ENCODE measurements around the gene MRE11. TPM values are rescaled to one million over a fixed set of nuclear protein-coding genes. Genes with fewer than 3 reads are reported as not detected.

MRE11 gene
- total RNA-seq, 1 experiment from 2014 or later: 13.4 TPM

DNA sequence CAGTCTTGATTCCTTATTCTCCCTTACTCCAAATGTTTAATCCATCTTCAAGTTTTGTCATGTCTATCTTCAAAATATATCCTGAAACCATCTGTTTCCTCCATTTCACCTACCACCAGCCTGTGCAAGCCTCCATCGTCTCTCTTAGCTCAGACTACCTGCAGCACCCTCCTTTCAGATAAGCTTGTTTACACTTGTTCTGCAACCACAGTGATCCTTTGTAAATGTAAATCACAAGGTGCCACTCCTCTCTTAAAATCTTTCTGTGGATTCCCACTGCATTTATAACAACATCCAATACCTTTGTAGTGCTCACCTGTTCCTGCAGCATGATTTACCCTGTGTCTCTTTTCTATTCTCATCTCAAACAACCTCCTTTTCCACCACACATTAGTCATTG, 60.6 kb downstream of the MRE11 start:
- DNase-seq (ENCODE audit: low read depth in 1 of 2, low spot score in 2 of 2): no peak
- no peaks in the 10 kb centered on the region for H3K9me3 ChIP-seq (replicated peaks)
- H3K27ac ChIP-seq: no peak overlapping the region
- no peaks in the 10 kb centered on the region for H3K36me3 ChIP-seq
- H3K4me3 ChIP-seq: no peak overlapping the region
- H3K27me3 ChIP-seq (replicated peaks): no peaks in the 10 kb centered on the region
- no peaks in the 10 kb centered on the region for H3K4me1 ChIP-seq (replicated peaks)

DNA sequence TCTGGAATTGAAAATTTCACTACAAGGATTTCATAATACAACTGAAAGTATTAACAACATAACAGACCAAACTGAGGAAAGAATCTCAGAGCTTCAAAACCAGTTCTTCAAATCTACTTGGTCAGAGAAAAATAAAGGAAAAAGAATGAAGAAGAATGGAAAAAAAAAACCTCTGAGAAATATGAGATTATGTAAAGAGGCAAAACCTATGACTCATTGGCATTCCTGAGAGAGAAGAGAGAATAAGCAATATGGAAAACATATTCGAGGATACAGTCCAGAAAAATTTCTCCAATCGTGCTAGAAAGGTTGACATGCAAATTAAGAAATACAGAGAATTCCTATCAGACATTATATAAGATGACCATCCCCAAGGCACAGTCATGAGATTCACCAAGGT, 69.0 kb downstream of the MRE11 start:
- Histone ChIP-seq H3K9me3 (replicated peaks) (no peaks in the 10 kb centered on the region), H3K36me3 (no peaks in the 10 kb centered on the region), H3K27me3 (replicated peaks) (no peaks in the 10 kb centered on the region), H3K4me3 (no peak overlapping the region), H3K4me1 (replicated peaks) (no peaks in the 10 kb centered on the region), H3K27ac (no peak overlapping the region)
- no peak for DNase-seq (ENCODE audit: low read depth in 1 of 2, low spot score in 2 of 2)

DNA sequence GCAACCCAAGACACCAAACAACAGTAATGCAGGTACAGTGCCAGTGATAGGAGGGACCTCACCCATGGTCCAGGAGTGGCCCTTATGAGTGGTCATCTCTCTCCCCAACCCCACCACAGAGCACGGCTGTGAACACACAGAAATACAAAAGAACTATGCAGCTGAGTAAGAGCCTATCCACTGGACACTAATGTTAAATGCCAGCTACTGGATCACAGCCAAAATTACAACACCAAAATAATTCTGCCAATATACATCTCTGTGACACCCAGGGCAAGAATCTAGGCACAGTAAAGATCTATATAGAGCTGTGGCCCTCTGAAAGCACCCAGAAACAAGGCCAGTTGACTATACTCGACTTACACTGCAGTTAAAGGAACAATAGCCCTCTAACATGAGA, 69.6 kb downstream of the MRE11 start:
- no peaks in the 10 kb centered on the region for H3K4me1 ChIP-seq (replicated peaks)
- H3K9me3 ChIP-seq (replicated peaks): no peaks in the 10 kb centered on the region
- no peaks in the 10 kb centered on the region for H3K36me3 ChIP-seq
- H3K4me3 ChIP-seq: no peak overlapping the region
- DNase-seq (ENCODE audit: low read depth in 1 of 2, low spot score in 2 of 2): no peak
- no peak overlapping the region for H3K27ac ChIP-seq
- no peaks in the 10 kb centered on the region for H3K27me3 ChIP-seq (replicated peaks)

DNA sequence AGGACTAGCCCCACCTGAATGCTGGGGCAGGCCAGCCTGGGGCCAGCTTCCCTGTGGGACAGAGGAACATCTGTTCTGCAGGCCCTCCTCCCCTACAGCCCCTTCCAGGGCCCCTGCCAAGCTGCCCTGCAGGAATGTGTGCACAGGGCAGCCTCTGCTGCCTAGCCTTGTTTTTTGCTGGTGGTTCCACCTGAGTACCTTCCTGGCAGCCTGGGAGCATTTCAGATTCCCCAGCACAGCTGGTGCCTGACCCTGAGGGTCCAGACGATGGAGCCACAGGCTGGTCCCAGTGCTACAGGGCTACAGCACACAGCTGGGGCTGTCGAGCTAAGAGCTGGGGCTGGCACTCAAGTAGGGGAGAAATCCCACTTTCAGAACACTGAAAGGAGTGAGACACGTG, 70.1 kb downstream of the MRE11 start:
- no peaks in the 10 kb centered on the region for H3K9me3 ChIP-seq (replicated peaks)
- H3K36me3 ChIP-seq: no peaks in the 10 kb centered on the region
- no peak overlapping the region for H3K4me3 ChIP-seq
- H3K4me1 ChIP-seq (replicated peaks): no peaks in the 10 kb centered on the region
- DNase-seq (ENCODE audit: low read depth in 1 of 2, low spot score in 2 of 2): no peak
- no peak overlapping the region for H3K27ac ChIP-seq
- H3K27me3 ChIP-seq (replicated peaks): no peaks in the 10 kb centered on the region

DNA sequence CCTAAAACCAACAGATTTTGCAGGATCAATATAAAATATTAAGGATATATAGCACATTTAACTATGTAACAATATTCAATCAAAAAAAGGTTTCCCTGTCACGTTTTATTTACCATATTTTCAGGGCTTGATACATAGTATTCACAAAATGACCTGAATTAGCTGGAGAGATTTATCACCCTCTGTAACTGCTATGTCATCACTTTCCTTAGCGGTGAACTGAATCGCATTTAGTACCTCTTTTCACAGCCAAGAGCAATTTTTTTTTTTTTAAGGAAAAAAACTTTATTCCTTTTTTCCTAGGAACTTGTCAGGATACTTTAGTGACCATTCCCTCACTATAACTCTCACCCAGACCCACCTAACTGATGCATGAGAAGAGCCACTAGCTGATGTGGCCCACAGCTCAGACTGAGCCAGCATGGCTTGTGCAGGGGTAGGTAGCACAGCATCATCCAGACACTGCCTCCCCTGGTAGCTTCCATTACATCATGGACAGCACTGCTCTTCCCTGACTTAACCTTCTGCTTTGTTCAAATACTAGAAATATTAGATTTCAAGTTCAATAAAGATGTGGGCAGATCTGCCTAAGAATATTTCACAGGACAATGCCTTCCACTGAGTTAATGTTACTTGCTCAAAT, 75.4 kb downstream of the MRE11 start:
- H3K4me1 ChIP-seq (replicated peaks): no peaks in the 10 kb centered on the region
- H3K36me3 ChIP-seq: no peaks in the 10 kb centered on the region
- no peak for DNase-seq (ENCODE audit: low read depth in 1 of 2, low spot score in 2 of 2)
- H3K4me3 ChIP-seq: no peak overlapping the region
- H3K27me3 ChIP-seq (replicated peaks): no peaks in the 10 kb centered on the region
- H3K27ac ChIP-seq: no peak overlapping the region
- H3K9me3 ChIP-seq (replicated peaks): no peaks in the 10 kb centered on the region

- Histone ChIP-seq H3K27me3 (replicated peaks) (no peaks in the 10 kb centered on the region), H3K9me3 (replicated peaks) (no peaks in the 10 kb centered on the region), H3K27ac (no peak overlapping the region), H3K4me3 (no peak overlapping the region), H3K4me1 (replicated peaks) (no peaks in the 10 kb centered on the region), H3K36me3 (no peaks in the 10 kb centered on the region)
- peak in 1 of 2 experiments; percentile 2 for DNase-seq (ENCODE audit: low read depth in 1 of 2, low spot score in 2 of 2)
Observed at GRCh38 chr11:94417386-94417987, 76.2 kb downstream of the MRE11 start.

DNA sequence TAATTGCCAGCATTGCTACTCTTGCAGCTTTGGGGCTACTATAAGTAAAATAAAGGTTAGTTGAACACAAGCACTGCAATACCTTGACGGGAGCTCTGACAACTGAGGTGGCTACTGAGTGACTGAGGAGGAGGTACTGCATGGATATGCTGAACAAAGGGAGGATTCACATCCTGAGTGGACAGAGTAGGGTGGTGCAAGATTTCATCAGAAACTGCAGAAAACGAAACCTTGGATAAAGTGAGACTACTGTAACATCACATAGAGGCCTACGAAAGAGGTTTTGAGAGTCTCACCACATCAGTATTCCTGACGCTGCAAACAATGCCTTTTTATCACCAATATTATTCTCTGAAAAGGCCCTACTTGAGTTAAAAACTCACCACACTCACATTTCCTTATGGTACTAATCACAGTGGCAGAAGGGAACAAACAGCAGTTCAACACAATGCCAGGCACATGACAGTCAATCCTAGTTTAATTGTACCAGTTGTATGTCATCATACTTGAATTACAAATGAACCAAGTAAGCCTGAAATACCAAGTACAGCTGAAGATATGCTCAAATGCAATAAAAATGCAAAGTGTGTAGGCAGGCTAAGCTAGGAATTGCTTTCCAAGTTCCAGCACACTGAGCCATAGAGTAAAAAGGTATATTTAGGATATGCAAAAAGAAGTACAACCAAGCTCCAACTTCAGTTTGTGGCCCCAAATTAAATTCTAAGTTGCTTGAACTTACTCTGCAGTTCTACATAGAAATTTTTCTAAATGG, 88.4 kb downstream of the MRE11 start:
- peaks cover 9% of the 10 kb centered on the region; the same call in 1 of the 2 replicates for H3K27me3 ChIP-seq (replicated peaks)
- no peak overlapping the region for H3K27ac ChIP-seq
- no peaks in the 10 kb centered on the region for H3K36me3 ChIP-seq
- no peaks in the 10 kb centered on the region for H3K9me3 ChIP-seq (replicated peaks)
- DNase-seq (ENCODE audit: low read depth in 1 of 2, low spot score in 2 of 2): no peak
- no peak overlapping the region for H3K4me3 ChIP-seq
- H3K4me1 ChIP-seq (replicated peaks): no peaks in the 10 kb centered on the region

DNA sequence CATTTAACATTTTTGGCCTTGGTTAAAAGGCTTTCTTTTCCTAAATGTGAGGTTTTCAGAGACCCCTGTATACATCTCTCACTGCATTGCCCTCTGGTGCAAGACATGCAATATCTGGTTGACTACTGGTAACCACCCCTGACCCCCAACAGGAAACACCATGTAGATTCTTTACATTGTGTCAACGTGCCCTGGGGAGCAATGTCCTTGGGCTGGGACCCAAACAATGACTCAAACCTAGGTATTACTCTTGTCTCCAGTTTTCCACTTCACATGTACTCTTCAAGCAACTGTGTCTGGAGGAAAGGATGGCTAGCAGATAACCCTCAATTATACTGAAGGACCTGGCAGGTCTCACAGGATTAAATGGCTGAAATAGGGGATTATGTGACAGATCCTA, 91.3 kb downstream of the MRE11 start:
- H3K4me1 ChIP-seq (replicated peaks): no peaks in the 10 kb centered on the region
- H3K36me3 ChIP-seq: no peaks in the 10 kb centered on the region
- no peak overlapping the region for H3K27ac ChIP-seq
- DNase-seq (ENCODE audit: low read depth in 1 of 2, low spot score in 2 of 2): no peak
- H3K4me3 ChIP-seq: no peak overlapping the region
- H3K9me3 ChIP-seq (replicated peaks): no peaks in the 10 kb centered on the region
- peaks cover 9% of the 10 kb centered on the region; the same call in 1 of the 2 replicates for H3K27me3 ChIP-seq (replicated peaks)

GRCh38 chr11:94401773-94402265, 91.8 kb downstream of the MRE11 start:
- H3K27ac ChIP-seq: no peak overlapping the region
- H3K9me3 ChIP-seq (replicated peaks): no peaks in the 10 kb centered on the region
- H3K27me3 ChIP-seq (replicated peaks): peaks cover 9% of the 10 kb centered on the region; the same call in 1 of the 2 replicates
- no peaks in the 10 kb centered on the region for H3K4me1 ChIP-seq (replicated peaks)
- no peak for DNase-seq (ENCODE audit: low read depth in 1 of 2, low spot score in 2 of 2)
- H3K4me3 ChIP-seq: no peak overlapping the region
- H3K36me3 ChIP-seq: no peaks in the 10 kb centered on the region

- DNase-seq (ENCODE audit: low read depth in 1 of 2, low spot score in 2 of 2): no peak
Observed at GRCh38 chr11:94400839-94401772, 92.5 kb downstream of the MRE11 start, which contains the start of gene GPR83. Gene GPR83 (minus strand): TSS chr11:94401419. CDS start chr11:94401247, 172 bp downstream.

GRCh38 chr11:94400457-94400838, 93.2 kb downstream of the MRE11 start:
- no peak for DNase-seq (ENCODE audit: low read depth in 1 of 2, low spot score in 2 of 2)
- Histone ChIP-seq H3K27ac (no peak overlapping the region), H3K4me1 (replicated peaks) (no peaks in the 10 kb centered on the region), H3K36me3 (no peaks in the 10 kb centered on the region), H3K9me3 (replicated peaks) (no peaks in the 10 kb centered on the region), H3K4me3 (no peak overlapping the region), H3K27me3 (replicated peaks) (peaks cover 9% of the 10 kb centered on the region; the same call in 1 of the 2 replicates)

More at GRCh38 chr11:94400839-94401772, 92.5 kb downstream of the MRE11 start, which contains the start of gene GPR83:
- no peaks in the 10 kb centered on the region for H3K4me1 ChIP-seq (replicated peaks)
- no peaks in the 10 kb centered on the region for H3K36me3 ChIP-seq
- H3K4me3 ChIP-seq: no peak within 1 kb of the TSS
- H3K27me3 ChIP-seq (replicated peaks): peaks cover 9% of the 10 kb centered on the region; the same call in 1 of the 2 replicates
- no peaks in the 10 kb centered on the region for H3K9me3 ChIP-seq (replicated peaks)
- H3K27ac ChIP-seq: no peak within 1 kb of the TSS

- Histone ChIP-seq H3K4me3 (no peak overlapping the region), H3K36me3 (no peaks in the 10 kb centered on the region), H3K4me1 (replicated peaks) (no peaks in the 10 kb centered on the region), H3K27me3 (replicated peaks) (peaks cover 9% of the 10 kb centered on the region; the same call in 1 of the 2 replicates), H3K9me3 (replicated peaks) (no peaks in the 10 kb centered on the region), H3K27ac (no peak overlapping the region)
- DNase-seq (ENCODE audit: low read depth in 1 of 2, low spot score in 2 of 2): no peak
Observed at GRCh38 chr11:94400050-94400449, 93.6 kb downstream of the MRE11 start.

- no peaks in the 10 kb centered on the region for H3K36me3 ChIP-seq
- H3K9me3 ChIP-seq (replicated peaks): no peaks in the 10 kb centered on the region
- H3K4me1 ChIP-seq (replicated peaks): no peaks in the 10 kb centered on the region
- no peak overlapping the region for H3K27ac ChIP-seq
- no peak overlapping the region for H3K4me3 ChIP-seq
- peaks cover 9% of the 10 kb centered on the region; the same call in 1 of the 2 replicates for H3K27me3 ChIP-seq (replicated peaks)
- DNase-seq (ENCODE audit: low read depth in 1 of 2, low spot score in 2 of 2): no peak
Observed at GRCh38 chr11:94398101-94398500, 95.5 kb downstream of the MRE11 start.
